HG03378 (cell line): ENCODE data around the gene R3HDM2.

Experiments
- ATAC-seq: cut with Tn5 transposase; IDR thresholded peaks from one replicate; pipeline ENCODE4 v1.9.1; 2021; ENCODE audit warnings: mild to moderate bottlenecking, moderate library complexity; ENCODE audit not compliant: unreplicated experiment

R3HDM2 gene

DNA sequence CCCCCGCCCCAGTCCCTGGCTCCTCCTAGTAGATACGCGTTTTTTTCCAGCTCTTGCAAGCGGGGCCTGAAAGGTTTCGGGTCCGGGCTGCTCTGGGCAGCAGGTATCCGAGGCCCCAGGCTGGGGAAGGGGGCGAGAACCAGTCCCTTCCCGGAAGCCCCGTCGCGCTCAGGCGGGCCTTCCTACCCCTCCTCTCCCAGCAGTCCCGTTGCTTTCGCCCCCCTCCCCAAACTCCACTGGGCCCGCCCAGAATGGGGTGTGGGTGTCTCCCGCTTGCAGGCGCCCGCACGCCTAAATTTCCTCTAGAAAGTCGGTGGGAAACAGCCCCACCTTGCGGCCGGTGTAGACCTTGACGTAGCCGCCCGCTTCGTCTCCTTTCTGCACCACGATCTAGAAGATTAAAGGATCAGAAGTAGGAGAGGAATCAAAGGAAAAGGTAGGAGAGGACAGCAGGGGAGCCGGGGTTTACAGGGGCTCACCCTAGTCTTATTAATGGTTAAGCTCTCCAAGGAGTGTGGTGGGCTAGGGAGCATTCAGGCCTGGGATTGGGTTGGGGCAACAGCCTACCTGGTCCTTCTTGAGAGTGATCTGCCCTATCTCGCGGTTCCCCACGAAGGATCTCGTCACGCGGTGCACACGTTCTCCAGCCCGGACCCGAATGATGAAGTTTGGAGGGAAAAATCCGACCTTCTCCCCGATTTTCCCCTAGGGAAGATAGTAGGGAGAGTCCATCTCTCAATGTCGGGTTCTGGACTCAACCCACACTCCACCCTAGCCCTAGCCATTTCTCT, 187.1 kb downstream of the R3HDM2 start:
- ATAC-seq = no peak

DNA sequence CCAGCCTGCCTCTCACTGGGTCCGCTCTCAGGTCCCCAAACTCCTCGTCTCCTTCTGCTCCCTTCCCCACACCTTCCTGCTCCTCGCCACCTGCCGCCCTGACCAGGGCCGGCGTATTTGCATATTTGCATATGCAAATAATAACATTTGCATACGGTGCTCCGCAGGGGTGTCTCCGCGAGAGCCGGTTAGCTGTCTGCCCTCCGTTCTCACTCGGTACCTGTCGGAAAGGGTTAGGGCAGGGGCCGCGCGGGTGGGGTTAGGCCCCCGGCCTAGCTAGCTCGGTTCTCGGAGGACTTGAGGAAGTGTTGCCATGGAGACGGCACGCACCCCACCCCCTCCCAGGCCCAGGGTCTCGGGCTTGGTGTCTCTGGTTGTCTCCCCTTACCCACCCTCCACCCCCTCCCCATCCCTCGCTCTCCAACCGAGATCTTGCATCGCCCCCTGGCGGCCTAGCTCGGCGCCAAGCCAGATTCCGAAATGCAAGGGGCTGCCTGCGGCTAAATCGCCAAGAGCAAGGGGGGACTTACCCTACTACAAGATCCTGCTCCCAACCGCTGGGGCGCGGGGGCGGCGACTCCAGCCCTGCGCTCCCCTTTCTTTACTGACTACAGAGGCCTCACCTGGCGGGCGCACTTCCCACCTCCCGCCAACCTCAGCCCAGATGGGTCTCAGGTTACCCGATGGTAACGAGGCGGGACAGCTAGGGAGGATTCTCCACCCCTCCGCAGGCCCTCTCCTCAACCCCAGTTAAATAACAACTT, 188.0 kb downstream of the R3HDM2 start:
- no peak for ATAC-seq

DNA sequence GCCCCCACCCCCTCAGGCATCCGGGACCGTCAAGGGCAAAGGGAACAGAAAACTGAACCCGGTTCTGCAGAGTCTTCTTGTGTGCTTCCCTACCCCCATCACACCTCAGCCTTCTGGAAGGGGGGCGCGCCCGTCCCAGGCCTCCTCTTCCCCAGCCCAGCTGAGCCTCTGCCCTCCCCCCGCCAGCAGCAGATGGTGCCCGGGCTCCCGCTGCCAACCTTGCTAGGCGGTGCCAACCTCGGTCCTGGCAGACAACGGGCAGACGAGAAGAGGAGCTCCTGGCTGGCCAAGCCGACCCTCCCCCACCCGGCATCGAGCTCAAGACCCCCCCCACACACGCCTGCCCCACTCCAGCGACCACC, 188.5 kb downstream of the R3HDM2 start:
- ATAC-seq = no peak

DNA sequence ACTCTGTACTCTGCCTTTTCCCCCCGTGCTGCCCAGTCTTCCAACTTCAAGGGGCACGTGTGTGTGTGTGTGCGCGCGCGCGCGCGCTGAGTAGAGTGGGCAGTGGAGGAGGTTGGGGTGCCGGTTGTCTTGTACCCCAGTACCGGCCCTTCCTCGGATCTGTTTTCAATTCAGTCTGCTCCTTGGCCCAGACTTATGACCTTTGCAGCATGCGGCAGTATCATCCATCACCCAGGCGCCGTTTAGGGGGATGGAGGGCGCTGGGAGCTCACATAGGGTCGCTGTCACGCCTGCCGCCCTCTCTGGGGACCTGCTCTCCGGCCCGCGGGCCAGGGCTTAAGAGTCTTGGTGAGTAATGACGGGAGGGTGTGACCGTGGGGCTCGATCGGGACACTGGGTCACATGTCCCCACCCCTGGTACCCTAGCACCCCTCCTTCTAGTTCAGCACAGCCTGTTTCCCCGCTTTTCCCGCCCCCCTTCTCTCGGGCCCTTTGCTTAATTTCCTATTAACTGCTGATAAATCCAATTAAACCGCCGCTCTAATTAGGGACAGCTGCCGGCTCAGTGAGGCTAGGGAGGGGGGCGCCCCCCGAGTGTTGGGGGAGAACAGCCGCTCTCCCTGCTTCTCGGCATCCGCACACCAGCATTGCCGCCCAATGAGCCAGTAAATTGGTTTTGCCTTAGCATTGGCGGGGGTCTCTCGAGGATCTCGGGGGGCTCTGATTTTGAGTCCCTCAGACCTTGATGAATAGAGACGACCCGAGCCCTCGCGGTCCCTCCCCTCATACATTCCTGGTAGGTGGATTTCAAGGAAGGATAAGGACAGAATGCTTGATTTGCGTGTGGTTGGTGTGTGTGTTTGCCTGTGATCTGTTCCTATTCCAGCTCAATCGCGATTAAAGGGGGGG, 189.2 kb downstream of the R3HDM2 start:
- ATAC-seq = no peak

DNA sequence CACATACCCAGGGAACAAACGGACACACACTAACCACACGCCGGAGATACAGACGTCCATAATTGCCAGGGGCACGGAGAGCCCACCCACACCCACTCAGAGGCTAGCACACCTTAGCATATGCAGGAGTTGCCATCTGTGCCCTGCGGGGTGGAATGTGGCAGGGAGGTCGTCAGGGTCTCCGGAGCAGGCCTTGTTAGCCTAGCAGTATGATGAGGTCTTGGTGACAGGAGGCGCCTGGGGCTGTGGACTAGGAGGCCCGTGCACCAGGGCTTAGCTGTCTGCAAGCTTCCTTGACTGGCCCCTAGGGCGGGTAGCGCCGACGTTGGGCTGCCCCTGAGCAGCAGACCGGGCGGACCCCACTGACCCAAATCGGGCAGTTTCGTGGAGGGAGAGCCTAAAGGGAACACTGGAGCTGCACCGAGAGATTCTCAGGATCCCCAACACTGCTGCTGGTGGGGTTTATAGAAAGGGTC, 189.9 kb downstream of the R3HDM2 start:
- ATAC-seq = no peak

DNA sequence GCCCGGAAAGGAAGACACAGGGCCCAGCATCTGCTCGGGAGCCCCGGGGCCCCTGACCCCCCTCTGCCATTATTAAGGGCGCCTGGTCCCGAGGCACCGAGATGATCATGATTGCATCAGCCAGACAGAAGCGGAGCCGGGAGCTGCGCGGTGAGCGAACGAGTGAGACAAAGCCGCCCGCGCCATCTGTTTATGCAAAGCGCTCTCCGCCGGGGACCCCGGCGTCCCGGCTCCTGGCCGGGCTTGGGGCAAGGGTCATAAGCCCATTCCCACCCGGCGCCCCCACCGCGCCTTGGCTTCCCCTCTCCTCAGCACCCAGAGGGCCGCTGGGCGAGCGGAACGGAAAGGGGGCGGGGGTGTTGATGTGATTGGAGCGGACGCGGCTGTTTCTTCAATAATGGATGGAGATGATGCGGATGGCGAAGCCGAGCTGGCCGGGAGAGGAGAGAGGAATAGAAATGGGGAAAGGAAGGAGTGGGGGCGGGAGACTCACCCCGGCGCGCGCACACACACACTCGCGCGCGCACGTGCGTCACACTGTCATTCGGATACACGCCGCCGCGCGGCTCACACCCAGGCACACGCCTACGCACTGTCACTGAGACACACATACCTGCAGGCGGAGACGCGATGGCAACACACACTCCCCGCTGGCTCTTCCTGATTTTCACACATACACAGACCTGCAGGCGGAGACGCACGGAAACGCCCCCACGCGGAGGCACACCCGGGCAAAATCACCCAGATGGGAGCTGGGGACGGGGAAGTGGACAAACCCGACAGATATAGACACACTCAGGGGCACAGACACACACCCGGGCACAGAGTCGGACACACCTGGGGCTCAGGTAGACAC, 190.5 kb downstream of the R3HDM2 start:
- no peak for ATAC-seq

DNA sequence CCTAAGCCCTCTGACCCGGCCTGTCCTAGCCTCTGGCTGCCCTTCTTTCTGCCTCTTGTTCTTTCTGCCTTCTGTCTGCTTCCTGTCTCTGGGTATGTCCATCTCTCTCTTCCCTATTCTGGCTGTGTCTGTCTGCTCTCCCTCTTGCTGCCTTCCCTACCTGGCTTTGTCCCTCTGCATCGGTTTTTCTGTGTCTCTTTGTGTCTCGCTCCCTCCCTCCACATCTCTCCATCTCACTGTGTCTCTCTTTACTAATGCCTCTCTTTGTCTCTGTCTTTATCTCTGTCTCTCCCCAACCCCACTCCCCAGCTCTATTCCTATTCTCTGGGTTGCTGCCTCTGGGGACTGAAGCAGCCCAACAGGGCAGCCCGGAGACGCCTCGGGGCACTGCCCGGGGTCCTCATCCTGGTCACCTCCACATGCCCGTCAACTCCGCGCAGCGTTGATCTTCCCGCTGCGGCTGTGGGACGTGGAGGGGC, 191.2 kb downstream of the R3HDM2 start:
- no peak for ATAC-seq

DNA sequence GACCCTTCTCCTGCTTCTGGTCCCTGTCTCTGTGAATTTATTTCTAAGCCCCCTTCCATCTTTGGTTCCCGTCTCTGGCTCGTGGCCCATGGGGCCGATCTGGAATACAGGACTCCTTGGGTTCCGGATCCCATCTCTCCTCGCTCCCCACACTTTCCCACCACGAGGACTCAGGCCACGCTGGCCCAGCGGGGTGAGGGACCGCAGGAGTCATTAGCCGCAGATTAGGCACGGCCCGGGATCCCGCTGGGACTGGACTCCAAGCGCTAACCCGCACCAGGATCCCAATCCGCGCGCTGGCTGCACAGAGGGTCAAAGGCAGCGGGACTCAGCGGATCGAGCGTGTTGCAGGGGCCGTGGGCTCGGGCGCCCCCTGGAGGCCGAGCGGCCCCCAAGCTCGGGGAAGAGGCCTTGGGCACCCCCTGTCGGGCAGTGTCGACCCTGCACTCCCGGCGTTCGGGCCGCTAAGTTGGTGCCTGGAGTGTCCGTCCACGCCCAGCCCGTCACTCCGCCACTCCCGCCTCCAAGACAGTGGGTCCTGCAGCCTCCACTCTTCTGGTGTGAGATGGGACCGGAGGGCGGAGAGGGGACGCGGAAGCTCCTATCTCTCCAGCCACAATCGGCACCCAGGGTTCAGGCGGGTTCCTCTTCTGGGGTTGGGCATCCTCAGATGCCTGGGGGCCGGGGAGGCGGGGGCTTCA, 191.8 kb downstream of the R3HDM2 start:
- no peak for ATAC-seq

DNA sequence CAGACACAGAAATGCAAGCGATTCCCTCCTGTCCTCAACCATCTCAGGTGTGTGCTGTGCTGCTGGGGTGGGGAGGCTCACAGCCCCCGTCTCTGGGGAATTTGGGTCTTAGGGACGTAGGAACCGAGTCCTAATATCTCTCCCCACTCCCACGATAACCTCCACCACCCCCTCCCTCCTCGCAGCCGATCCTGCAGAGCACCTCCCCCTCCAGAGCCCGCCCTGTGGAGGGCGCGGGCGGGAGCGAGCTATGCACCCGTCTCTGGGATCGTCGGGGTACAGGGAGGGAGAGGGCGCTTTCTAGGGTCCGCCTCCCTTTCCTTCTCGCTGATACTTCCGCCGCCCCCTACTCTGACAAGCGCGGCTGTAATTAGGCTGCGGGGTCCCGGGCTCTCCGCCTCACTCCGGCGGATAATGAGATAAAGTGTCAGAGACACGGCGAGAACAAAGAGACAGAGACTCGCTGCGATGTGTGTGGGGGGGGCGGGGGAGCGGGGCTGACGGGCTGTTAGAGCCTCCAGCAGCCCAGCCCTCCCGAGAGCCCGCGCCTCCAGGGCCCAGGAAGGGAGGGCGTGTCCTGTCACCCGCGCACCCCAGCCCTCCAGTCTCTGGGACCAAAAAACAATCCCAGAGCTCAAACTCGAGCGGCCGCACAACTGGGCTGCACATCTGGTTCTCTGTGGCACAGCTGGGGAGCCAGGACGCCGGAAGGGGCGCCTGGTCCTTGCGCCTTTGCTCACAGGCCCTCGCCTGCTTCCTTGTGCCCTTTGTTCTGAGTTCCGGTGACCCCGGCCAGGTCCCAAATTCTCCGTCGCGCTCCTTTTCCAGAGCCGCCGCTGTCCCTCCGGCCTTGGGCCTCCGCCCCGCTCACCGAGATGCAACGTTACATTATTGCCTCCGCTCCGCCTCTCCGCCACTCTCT, 192.7 kb downstream of the R3HDM2 start:
- no peak for ATAC-seq

DNA sequence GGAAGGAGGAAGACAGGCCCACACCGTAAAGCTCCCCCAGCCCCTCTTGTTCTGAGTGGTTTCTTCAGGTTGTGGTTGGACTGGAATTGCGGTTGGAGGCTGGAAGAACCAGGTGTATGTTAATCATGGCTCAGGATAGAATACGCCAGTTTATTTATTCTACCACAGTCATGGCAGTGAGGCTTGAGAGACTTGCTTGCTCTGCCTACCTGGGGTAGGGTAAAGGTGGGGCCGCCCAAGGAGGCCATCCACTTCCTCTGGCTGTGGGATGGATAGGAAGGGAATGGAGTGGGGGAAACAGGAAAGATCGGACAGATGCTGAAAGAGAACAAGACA, 193.3 kb downstream of the R3HDM2 start:
- ATAC-seq = no peak

DNA sequence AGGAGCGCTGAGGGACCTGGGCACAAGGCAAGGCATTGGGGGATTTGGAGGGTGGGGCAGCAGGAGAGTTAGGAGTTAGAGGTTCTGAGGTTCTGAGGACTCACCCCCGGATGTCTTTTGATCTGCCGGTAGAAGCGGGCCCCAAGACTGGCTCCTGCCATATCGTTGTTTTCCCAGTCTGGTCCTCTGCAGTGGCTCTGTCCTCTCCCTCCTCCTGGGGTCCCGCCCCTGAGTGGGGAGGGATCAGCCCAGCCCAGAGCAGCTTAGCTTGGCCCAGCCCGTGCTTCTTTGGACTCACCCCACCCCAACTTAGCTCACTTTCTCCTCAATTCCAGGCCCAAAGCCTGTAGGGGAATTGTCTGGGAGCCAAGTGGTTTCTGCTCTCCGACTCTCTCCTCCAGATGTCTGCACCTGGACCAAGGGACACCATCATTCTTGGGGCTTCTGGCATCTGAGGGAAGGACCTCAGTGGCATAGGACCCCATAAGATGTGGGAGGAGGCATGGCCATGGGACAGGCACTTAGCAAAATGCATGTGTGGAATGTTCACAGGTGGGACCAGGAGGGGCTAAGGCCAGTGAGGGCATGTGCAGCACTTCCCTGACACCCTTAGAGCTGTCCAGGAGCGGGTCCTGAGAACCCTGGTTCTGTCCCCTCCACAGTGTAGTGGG, 193.8 kb downstream of the R3HDM2 start:
- ATAC-seq = no peak

DNA sequence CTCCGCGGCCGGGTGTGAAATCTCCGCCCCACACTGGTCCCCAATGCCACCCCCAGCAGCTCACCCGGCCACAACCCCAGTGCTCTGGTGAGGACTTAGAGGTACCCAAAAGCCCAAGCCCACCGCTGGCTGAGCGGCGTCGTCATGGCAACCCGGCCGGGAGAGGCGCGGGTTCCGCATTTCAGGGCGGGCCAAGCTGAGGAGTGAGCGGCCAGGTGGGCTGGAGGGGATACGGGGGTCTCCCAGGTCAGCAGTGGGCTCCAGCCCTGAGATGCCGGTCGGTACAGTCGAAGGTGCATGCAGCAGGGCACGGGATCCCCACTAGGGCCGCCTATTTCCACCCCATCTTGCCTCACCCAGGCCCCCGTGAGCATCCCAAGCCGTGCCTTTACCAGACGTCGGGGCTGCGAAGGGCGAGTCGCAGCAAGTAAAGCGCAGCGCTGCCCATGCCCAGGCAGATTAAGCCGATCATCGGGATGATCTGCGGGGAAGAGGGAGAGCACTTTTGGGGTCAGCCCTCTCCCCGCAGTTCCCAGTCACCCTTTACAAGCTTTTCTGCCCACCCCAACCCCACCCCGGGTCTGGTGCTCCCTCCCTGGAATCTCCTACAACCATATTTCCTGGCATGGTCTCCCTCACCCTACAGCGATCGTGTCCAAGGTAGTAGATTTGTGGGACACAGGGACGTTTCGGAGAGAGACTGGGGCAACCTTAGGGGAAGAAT, 194.5 kb downstream of the R3HDM2 start:
- no peak for ATAC-seq

DNA sequence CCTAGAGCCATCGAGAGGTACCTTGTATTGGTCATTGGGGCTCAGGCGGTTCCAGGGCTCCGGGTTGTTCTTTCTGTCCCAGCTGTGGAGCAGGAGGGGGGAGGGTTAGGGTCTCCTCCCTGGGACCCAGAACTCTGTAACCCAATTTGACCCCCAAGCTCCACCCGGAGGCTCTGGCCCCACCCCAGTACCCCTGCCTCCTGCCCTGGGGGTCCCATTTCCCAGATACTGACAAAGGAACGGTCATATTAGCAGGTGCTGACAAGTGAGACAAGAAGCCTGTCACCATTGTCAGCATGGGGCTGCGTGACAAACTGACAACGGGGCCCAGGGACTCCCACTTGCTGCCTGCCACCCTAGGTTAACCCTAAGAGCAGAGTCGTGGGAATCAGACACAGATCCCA, 195.1 kb downstream of the R3HDM2 start:
- no peak for ATAC-seq

DNA sequence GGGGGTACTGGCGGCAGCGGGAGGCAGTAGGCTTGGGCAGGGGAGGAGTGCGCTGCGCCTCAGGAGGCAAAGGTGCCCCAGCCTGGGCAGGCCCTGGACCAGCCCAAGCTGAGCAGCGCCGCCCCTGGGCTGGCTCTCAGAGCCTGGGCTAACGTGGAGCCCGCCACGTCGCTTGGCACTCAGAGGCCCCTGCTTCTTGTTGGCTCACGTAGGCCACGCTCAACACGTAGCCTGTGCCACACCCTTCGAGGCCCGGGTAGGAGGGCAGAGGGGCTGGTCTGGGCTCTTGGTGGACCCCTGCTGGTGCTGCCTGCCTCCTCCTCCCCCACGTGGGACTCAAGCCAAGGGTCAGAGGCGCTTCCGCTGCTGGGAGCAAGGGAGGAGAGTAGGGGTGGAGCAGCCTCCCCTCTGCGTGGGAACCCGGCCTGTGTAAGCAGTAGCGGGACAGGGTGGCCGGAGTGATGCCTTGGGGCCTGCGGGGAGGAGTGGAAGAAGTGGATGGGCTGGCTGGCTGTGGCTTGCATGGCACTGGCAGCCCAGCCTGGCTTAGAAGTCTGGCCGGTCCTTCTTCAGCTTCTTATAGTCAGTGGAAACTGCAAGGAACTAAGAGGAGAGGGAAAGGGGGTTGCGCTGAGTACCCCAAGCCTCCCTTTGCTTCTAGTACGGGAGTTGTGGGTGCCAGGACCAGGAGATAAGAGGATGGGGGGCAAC, 195.7 kb downstream of the R3HDM2 start:
- ATAC-seq = no peak

DNA sequence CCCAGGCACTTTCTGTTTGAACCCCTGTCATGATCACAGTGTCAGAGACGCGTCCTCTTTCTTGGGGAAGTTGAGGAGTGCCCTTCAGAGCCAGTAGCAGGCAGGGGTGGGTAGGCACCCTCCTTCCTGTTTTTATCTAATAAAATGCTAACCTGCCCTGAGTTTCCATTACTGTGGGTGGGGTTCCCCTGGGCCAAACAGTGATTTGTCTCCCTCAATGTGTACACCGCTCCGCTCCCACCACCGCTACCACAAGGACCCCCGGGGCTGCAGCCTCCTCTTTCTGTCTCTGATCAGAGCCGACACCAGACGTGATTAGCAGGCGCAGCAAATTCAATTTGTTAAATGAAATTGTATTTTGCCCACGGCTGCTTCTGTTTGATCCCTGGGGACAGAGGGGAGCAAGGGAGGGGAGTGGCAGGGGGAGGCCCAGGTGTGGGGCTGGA, 196.2 kb downstream of the R3HDM2 start:
- no peak for ATAC-seq

DNA sequence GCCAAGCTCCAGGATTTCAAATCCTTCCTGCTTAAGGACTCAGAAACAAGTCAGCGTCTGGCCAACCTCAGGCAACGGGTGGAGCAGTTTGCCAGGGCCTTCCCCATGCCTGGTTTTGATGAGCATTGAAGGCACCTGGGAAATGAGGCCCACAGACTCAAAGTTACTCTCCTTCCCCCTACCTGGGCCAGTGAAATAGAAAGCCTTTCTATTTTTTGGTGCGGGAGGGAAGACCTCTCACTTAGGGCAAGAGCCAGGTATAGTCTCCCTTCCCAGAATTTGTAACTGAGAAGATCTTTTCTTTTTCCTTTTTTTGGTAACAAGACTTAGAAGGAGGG, 196.6 kb downstream of the R3HDM2 start:
- ATAC-seq = no peak
